WTC11 (cell line): ENCODE results near the gene ALPK1. TPM values are rescaled to one million over a fixed set of nuclear protein-coding genes. Genes with fewer than 3 reads are reported as not detected.

ENCODE experiments used
- ARID4B ChIP-seq: sonication (generic); formaldehyde crosslinking; IDR thresholded peaks from 2 replicates; pipeline ENCODE4 v1.8.0; 2023; ENCODE audit warnings: missing genetic modification reagents, mild to moderate bottlenecking, borderline replicate concordance
- ATF1 ChIP-seq: sonication (generic); formaldehyde crosslinking; IDR thresholded peaks from 2 replicates; pipeline ENCODE4 v1.8.1; 2023; ENCODE audit warnings: mild to moderate bottlenecking, moderate library complexity, missing genetic modification reagents
- CDX4 ChIP-seq: fragments of 250-450 bp; sonication (Bioruptor Pico); IDR thresholded peaks from 2 replicates; pipeline ENCODE4 v1.9.0; 2021; ENCODE audit warnings: moderate library complexity, mild to moderate bottlenecking, inconsistent platforms, borderline replicate concordance
- E2F5 ChIP-seq: sonication (generic); formaldehyde crosslinking; IDR thresholded peaks from 2 replicates; pipeline ENCODE4 v1.8.1; 2022; ENCODE audit warnings: mild to moderate bottlenecking, moderate library complexity, missing genetic modification reagents
- EMX1 ChIP-seq: fragments of 250-450 bp; sonication (Bioruptor Pico); IDR thresholded peaks from 2 replicates; pipeline ENCODE4 v1.8.0; 2021; ENCODE audit warnings: mild to moderate bottlenecking
- FOXP1 ChIP-seq: sonication (generic); formaldehyde crosslinking; IDR thresholded peaks from 2 replicates; pipeline ENCODE4 v1.8.0; 2022; ENCODE audit warnings: missing genetic modification reagents, mild to moderate bottlenecking, moderate library complexity, borderline replicate concordance
- FOXP4 ChIP-seq: sonication (generic); formaldehyde crosslinking; IDR thresholded peaks from 2 replicates; pipeline ENCODE4 v1.8.0; 2022; ENCODE audit warnings: mild to moderate bottlenecking, missing genetic modification reagents
- KAT7 ChIP-seq: sonication (generic); formaldehyde crosslinking; IDR thresholded peaks from 2 replicates; pipeline ENCODE4 v1.8.1; 2023; ENCODE audit warnings: missing genetic modification reagents, mild to moderate bottlenecking, borderline replicate concordance
- NFATC4 ChIP-seq: fragments of 250-450 bp; sonication (Bioruptor Pico); IDR thresholded peaks from 2 replicates; pipeline ENCODE4 v1.9.0; 2021; ENCODE audit warnings: mild to moderate bottlenecking
- NR2C2 ChIP-seq: sonication (generic); formaldehyde crosslinking; IDR thresholded peaks from 2 replicates; pipeline ENCODE4 v1.8.0; 2022; ENCODE audit warnings: mild to moderate bottlenecking, missing genetic modification reagents
- PRDM15 ChIP-seq: sonication (generic); formaldehyde crosslinking; IDR thresholded peaks from 2 replicates; pipeline ENCODE4 v1.8.0; 2022; ENCODE audit warnings: missing genetic modification reagents
- RELA ChIP-seq: sonication (generic); formaldehyde crosslinking; IDR thresholded peaks from 2 replicates; pipeline ENCODE4 v1.8.1; 2022; ENCODE audit warnings: missing genetic modification reagents, mild to moderate bottlenecking, borderline replicate concordance
- TCF7 ChIP-seq: sonication (generic); formaldehyde crosslinking; IDR thresholded peaks from 2 replicates; pipeline ENCODE4 v1.8.0; 2022; ENCODE audit warnings: mild to moderate bottlenecking, low read depth, missing genetic modification reagents, moderate library complexity
- USF2 ChIP-seq: sonication (generic); formaldehyde crosslinking; IDR thresholded peaks from 2 replicates; pipeline ENCODE4 v1.8.1; 2023; ENCODE audit warnings: mild to moderate bottlenecking, missing genetic modification reagents, moderate library complexity
- ZBTB21 ChIP-seq: sonication (generic); formaldehyde crosslinking; IDR thresholded peaks from 2 replicates; pipeline ENCODE4 v1.8.1; 2023; ENCODE audit warnings: mild to moderate bottlenecking, missing genetic modification reagents, borderline replicate concordance
- ZMAT4 ChIP-seq: fragments of 250-450 bp; sonication (Bioruptor Pico); IDR thresholded peaks from 2 replicates; pipeline ENCODE4 v1.9.0; 2021; ENCODE audit warnings: mild to moderate bottlenecking
- ZNF138 ChIP-seq: sonication (generic); formaldehyde crosslinking; conservative IDR thresholded peaks from 2 replicates; pipeline ENCODE4 v1.8.1; 2022; ENCODE audit warnings: mild to moderate bottlenecking, moderate library complexity, missing genetic modification reagents
- ZNF281 ChIP-seq: sonication (generic); formaldehyde crosslinking; IDR thresholded peaks from 2 replicates; pipeline ENCODE4 v1.8.0; 2023; ENCODE audit warnings: mild to moderate bottlenecking, missing genetic modification reagents
- ZNF671 ChIP-seq: fragments of 250-450 bp; sonication (Bioruptor Pico); IDR thresholded peaks from 2 replicates; pipeline ENCODE4 v1.8.0; 2021; ENCODE audit warnings: mild to moderate bottlenecking
- ZSCAN18 ChIP-seq: fragments of 250-450 bp; sonication (Bioruptor Pico); IDR thresholded peaks from 2 replicates; pipeline ENCODE4 v2.1.2; 2022; ENCODE audit warnings: mild to moderate bottlenecking, moderate library complexity
- total RNA-seq: library from RNA; stranded (reverse); gene quantifications from 3 replicates; pipeline ENCODE4 v1.2.3, GENCODE V29; 2021

The ALPK1 gene
- total RNA-seq, 1 experiment from 2014 or later = 0.50 TPM

GRCh38 chr4:112379306-112379705, 82.1 kb downstream of the ALPK1 start (continued):
- TF ChIP-seq ATF1 (CRISPR knock-in tag) (no peak), EMX1 (no peak), FOXP4 (CRISPR knock-in tag) (peak; percentile 93), FOXP1 (peak; percentile 72; the same call in 1 of the 2 replicates), KAT7 (CRISPR knock-in tag) (no peak), ZNF281 (CRISPR knock-in tag) (no peak), E2F5 (CRISPR knock-in tag) (no peak), NFATC4 (no peak), ZSCAN18 (CRISPR knock-in tag) (no peak), CDX4 (no peak), PRDM15 (peak; percentile 40; the same call in 1 of the 2 replicates), RELA (no peak), USF2 (CRISPR knock-in tag) (peak; percentile 41), ARID4B (CRISPR knock-in tag) (no peak), ZMAT4 (CRISPR knock-in tag) (no peak), NR2C2 (CRISPR knock-in tag) (no peak), ZNF671 (no peak), ZNF138 (CRISPR knock-in tag) (peak; percentile 94; the same call in 1 of the 2 replicates), ZBTB21 (CRISPR knock-in tag) (peak; percentile 91; the same call in 1 of the 2 replicates), TCF7 (no peak)
